ENCODE measurements around the gene FRMPD3. TPM values are rescaled to one million over a fixed set of nuclear protein-coding genes. Genes with fewer than 3 reads are reported as not detected.

The FRMPD3 gene
- total and polyA plus RNA-seq, 2 of the 8 experiments (the other 6 are each of a cell fraction or from before 2014, with no cell fraction given), result 0.38 to 0.56 TPM

GRCh38 chrX:107485013-107485412 is 35.6 kb downstream of the FRMPD3 start:
- no peak overlapping the region for H2AK5ac ChIP-seq (ENCODE audit: low read depth, low read length)
- no peak for DNase-seq (ENCODE audit: low read depth in 1 of 2, low spot score in 2 of 2)
- no peak overlapping the region for H4K5ac ChIP-seq (ENCODE audit: insufficient read length, low read depth, low read length)
- ChIA-PET POLR2A (ENCODE audit: partially characterized antibody) (no interaction called here), CTCF (ENCODE audit: partially characterized antibody) (interaction anchor here (1.3 to 2.7 kb wide), 3 partner anchors 14 to 34 kb away, joined by 4 to 10 read pairs (median 5); no protein-coding TSS in a partner anchor)
- H3K27me3 ChIP-seq (replicated peaks in 1 of 4; ENCODE audit: control insufficient read depth in 3 of 4, extremely low read depth in 1 of 4, insufficient read depth in 3 of 4, low read length in 3 of 4), result no peaks in the 10 kb centered on the region
- H2AFZ ChIP-seq (ENCODE audit: low read length), result no peak overlapping the region
- FAIRE-seq, result no peak
- H3K18ac ChIP-seq (ENCODE audit: extremely low read depth, low read length), result no peak overlapping the region
- TF ChIP-seq YY1 (IDR thresholded peaks at IDR 0.05; ENCODE audit: low read depth, low read length) (no peak), RAD21 (IDR thresholded peaks at IDR 0.05 in 1 of 2, conservative IDR thresholded peaks at IDR 0.05 in 1 of 2; ENCODE audit: low read depth in 2 of 2, low read length in 2 of 2) (peak; percentile 38 to 44)
- H3K9me3 ChIP-seq (ENCODE audit: insufficient read depth in 2 of 2, low read depth in 1 of 2, low read length in 1 of 2), result no peaks in the 10 kb centered on the region
- H2BK5ac ChIP-seq (ENCODE audit: low read depth, low read length), result no peak overlapping the region
- no peak overlapping the region for H3K14ac ChIP-seq (ENCODE audit: insufficient read length)
- H2BK120ac ChIP-seq (replicated peaks; ENCODE audit: low read depth, low read length), result no peak overlapping the region
- H2BK20ac ChIP-seq (ENCODE audit: low read length), result no peak overlapping the region
- no peak overlapping the region for H3K4me2 ChIP-seq (ENCODE audit: insufficient read depth in 1 of 2, low read depth in 2 of 2, low read length in 2 of 2)
- no peak overlapping the region for H4K8ac ChIP-seq (ENCODE audit: extremely low read depth, insufficient read depth, low read length)
- no peaks in the 10 kb centered on the region for H3K79me2 ChIP-seq (ENCODE audit: control insufficient read depth in 1 of 2, insufficient read depth in 2 of 2, low read length in 2 of 2)
- H3K4me3 ChIP-seq (ENCODE audit: extremely low read depth in 1 of 4, insufficient read depth in 2 of 4, low read depth in 3 of 4, low read length in 4 of 4), result no peak overlapping the region
- no peaks in the 10 kb centered on the region for H3K79me1 ChIP-seq (ENCODE audit: low read depth, low read length)
- no peak overlapping the region for H3K9ac ChIP-seq (replicated peaks in 1 of 4; ENCODE audit: extremely low read depth in 1 of 4, low read depth in 3 of 4, low read length in 3 of 4)
- no peak overlapping the region for H3K56ac ChIP-seq (replicated peaks; ENCODE audit: insufficient read length, low read depth, low read length)
- H3K23me2 ChIP-seq (ENCODE audit: low read depth, low read length), result no peaks in the 10 kb centered on the region
- no peak overlapping the region for H3K23ac ChIP-seq (ENCODE audit: insufficient read length)
- H3K4me1 ChIP-seq (replicated peaks in 1 of 4; ENCODE audit: control insufficient read depth in 3 of 4, insufficient read depth in 4 of 4, low read length in 3 of 4), result peaks cover 0 to 4% (median under 1%) of the 10 kb centered on the region in 4 experiments; a peak in 1 of 7 replicates
- no peaks in the 10 kb centered on the region for H3K36me3 ChIP-seq (ENCODE audit: control insufficient read depth in 2 of 4, insufficient read depth in 4 of 4, low read length in 3 of 4)
- H3K27ac ChIP-seq (ENCODE audit: low read depth, low read length), result no peak overlapping the region
- no peak overlapping the region for H2BK12ac ChIP-seq (ENCODE audit: low read depth, low read length)
- WGBS, 2 experiments (ENCODE audit: extremely low coverage in 1 of 2, insufficient coverage in 1 of 2, insufficient read length in 1 of 2, insufficient replicate concordance in 2 of 2, low coverage in 1 of 2, low lambda C conversion rate in 2 of 2, missing lambda C conversion rate in 1 of 2), result 78% methylated on average over 5 of the region's 6 CpGs; no CpG with 5 or more reads in 1 of the 2 experiments
- no peak overlapping the region for H3K4ac ChIP-seq (replicated peaks; ENCODE audit: insufficient read length, low read depth, low read length)
- H4K91ac ChIP-seq (replicated peaks; ENCODE audit: insufficient read length, low read length), result no peak overlapping the region
- no peak overlapping the region for H2BK15ac ChIP-seq (ENCODE audit: low read length)
- H4K20me1 ChIP-seq (replicated peaks in 1 of 2; ENCODE audit: control insufficient read depth in 1 of 2, insufficient read depth in 2 of 2, low read length in 2 of 2), result no peaks in the 10 kb centered on the region
